ENCODE results near the gene SQSTM1. TPM values are rescaled to one million over a fixed set of nuclear protein-coding genes. Genes with fewer than 3 reads are reported as not detected.

The SQSTM1 gene
- total and polyA plus RNA-seq, 9 of the 15 experiments (the other 6 are each of a cell fraction or from before 2014, with no cell fraction given): 5.6 to 148 (median 64.0) TPM

DNA sequence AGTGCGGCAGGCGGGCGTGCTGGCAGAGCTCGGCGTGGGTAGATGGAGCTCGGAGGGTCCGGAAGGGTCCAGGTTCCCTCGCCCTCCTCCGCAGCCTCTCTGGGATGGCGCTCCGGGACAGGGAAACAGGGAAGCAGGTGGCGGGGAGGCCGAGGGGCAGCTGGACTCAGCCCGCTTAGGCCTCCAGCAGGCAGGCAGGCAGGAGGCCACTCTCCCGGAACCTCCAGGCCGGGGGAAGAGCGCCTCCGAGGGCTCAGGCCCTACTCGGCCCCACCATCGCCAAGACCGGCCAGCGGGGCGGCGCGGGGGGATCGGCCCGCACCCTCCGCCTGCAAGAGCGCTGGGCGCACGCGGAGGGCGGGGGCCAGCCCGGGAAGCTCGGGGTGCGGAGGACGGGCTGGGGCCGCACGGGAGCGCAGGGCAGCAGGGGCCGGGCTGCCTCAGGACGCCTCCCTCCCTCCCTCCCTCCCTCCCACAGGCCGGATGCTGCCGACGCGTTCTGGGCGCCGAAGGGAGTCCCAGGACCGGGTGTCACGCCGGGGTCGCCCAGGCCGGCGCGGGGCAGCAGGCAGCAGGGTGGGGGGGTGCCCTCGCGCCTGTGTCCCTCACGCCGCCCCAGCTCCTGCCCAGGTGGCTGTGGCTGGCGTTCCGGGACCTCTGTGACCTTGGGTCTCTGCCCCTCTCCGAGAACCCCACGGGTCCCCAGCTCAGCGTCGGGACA is 15.0 kb upstream of the SQSTM1 start:
- BruUV-seq (replicated peaks): no TSS peak
- Histone ChIP-seq H3K4me3 (peak overlapping the region; percentile 76), H3K9me3 (replicated peaks; ENCODE audit: control insufficient read depth, insufficient read depth, low read depth, low read length) (no peaks in the 10 kb centered on the region), H3K4me1 (replicated peaks in 1 of 2; ENCODE audit: control insufficient read depth in 2 of 2, insufficient read depth in 2 of 2, low read length in 2 of 2) (peaks cover 23 to 66% of the 10 kb centered on the region in 2 experiments), H3K27me3 (ENCODE audit: control insufficient read depth in 2 of 2, insufficient read depth in 2 of 2, low read length in 2 of 2) (no peaks in the 10 kb centered on the region), H3K79me2 (ENCODE audit: control insufficient read depth, insufficient read depth, low read length) (peaks cover 46% of the 10 kb centered on the region), H4K20me1 (replicated peaks; ENCODE audit: control insufficient read depth, insufficient read depth, low read length) (no peaks in the 10 kb centered on the region), H3K9ac (ENCODE audit: insufficient read depth in 1 of 2, low read depth in 2 of 2, low read length in 2 of 2) (peak overlapping the region; percentile 84 to 91), H3K9me1 (ENCODE audit: control insufficient read depth, insufficient read depth, low read length) (peaks cover 6% of the 10 kb centered on the region), H3K4me2 (ENCODE audit: insufficient read depth, low read length) (peak overlapping the region; percentile 83), H3K36me3 (ENCODE audit: control insufficient read depth, insufficient read depth, low read length) (peaks cover 36% of the 10 kb centered on the region; the same call in 2 of the 3 replicates), H3K27ac (ENCODE audit: extremely low read depth, low read depth, low read length) (peak overlapping the region; percentile 88), H2AFZ (ENCODE audit: low read depth, low read length) (peak overlapping the region; percentile 82)
- in situ Hi-C loops (cut with MboI) (no loop called here), intact Hi-C loops (cut with micrococcal nuclease) (loop anchor here (2.0 to 5.0 kb wide), 3 partner anchors 13 to 102 kb away; partner anchors contain the start of gene TBC1D9B)
- DNase-seq (ENCODE audit: extremely low read depth in 1 of 4, low spot score in 3 of 4): peak; percentile 69 to 79 (median 77)
- ChIA-PET POLR2A (interaction anchor here (0.6 to 1.1 kb wide), 4 partner anchors 14 to 125 kb away, joined by 3 to 4 read pairs (median 3); partner anchors contain the start of genes CBY3 and SQSTM1), CTCF (ENCODE audit: low intra/inter-chr PET ratio) (no interaction called here)
- 18% methylated on average over 30 of the region's 65 CpGs for WGBS (ENCODE audit: insufficient coverage, low coverage, missing lambda C conversion rate)
- FAIRE-seq: no peak
- ATAC-seq: peak; percentile 59
- TF ChIP-seq CTCF (IDR thresholded peaks at IDR 0.05 in 2 of 3, conservative IDR thresholded peaks at IDR 0.05 in 1 of 3; ENCODE audit: insufficient read depth in 2 of 3, low read depth in 1 of 3, low read length in 3 of 3) (0 out of 6 replicates have a peak, but pooled peaks of 1 of the 3 experiments have one; percentile 7), TCF7L2 (IDR thresholded peaks at IDR 0.05; ENCODE audit: low read depth, low read length) (no peak), ZNF217 (CRISPR knock-in tag; IDR thresholded peaks at IDR 0.05) (no peak), DIDO1 (tag; IDR thresholded peaks at IDR 0.05; ENCODE audit: low read depth) (no peak), ZBTB1 (CRISPR knock-in tag; IDR thresholded peaks at IDR 0.05; ENCODE audit: borderline replicate concordance, low read depth) (no peak; the same call in 1 of the 2 replicates), KLF6 (CRISPR knock-in tag; IDR thresholded peaks at IDR 0.05; ENCODE audit: borderline replicate concordance) (no peak), POLR3A (IDR thresholded peaks at IDR 0.05; ENCODE audit: borderline replicate concordance, extremely low read depth, insufficient read depth, insufficient read length) (no peak), EZH2 (IDR thresholded peaks at IDR 0.05; ENCODE audit: borderline replicate concordance, low read depth, low read length) (no peak), GATAD2B (IDR thresholded peaks at IDR 0.05; ENCODE audit: borderline replicate concordance) (0 out of 2 replicates have a peak, but pooled peaks have one; percentile 35), ZNF551 (CRISPR knock-in tag; IDR thresholded peaks at IDR 0.05) (no peak)
- TF ChIP-seq, protein P1, sequence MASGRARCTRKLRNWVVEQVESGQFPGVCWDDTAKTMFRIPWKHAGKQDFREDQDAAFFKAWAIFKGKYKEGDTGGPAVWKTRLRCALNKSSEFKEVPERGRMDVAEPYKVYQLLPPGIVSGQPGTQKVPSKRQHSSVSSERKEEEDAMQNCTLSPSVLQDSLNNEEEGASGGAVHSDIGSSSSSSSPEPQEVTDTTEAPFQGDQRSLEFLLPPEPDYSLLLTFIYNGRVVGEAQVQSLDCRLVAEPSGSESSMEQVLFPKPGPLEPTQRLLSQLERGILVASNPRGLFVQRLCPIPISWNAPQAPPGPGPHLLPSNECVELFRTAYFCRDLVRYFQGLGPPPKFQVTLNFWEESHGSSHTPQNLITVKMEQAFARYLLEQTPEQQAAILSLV (tag; IDR thresholded peaks at IDR 0.05): no peak
- TF ChIP-seq, protein P2, sequence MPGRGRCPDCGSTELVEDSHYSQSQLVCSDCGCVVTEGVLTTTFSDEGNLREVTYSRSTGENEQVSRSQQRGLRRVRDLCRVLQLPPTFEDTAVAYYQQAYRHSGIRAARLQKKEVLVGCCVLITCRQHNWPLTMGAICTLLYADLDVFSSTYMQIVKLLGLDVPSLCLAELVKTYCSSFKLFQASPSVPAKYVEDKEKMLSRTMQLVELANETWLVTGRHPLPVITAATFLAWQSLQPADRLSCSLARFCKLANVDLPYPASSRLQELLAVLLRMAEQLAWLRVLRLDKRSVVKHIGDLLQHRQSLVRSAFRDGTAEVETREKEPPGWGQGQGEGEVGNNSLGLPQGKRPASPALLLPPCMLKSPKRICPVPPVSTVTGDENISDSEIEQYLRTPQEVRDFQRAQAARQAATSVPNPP (IDR thresholded peaks at IDR 0.05; ENCODE audit: borderline replicate concordance, insufficient read depth, insufficient read length): no peak
- TF ChIP-seq, protein P3, sequence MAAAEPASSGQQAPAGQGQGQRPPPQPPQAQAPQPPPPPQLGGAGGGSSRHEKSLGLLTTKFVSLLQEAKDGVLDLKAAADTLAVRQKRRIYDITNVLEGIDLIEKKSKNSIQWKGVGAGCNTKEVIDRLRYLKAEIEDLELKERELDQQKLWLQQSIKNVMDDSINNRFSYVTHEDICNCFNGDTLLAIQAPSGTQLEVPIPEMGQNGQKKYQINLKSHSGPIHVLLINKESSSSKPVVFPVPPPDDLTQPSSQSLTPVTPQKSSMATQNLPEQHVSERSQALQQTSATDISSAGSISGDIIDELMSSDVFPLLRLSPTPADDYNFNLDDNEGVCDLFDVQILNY (CRISPR knock-in tag; IDR thresholded peaks at IDR 0.05): no peak
- TF ChIP-seq, protein P4, sequence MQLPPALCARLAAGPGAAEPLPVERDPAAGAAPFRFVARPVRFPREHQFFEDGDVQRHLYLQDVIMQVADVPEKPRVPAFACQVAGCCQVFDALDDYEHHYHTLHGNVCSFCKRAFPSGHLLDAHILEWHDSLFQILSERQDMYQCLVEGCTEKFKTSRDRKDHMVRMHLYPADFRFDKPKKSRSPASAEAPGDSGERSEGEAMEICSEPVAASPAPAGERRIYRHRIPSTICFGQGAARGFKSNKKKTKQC (CRISPR knock-in tag; IDR thresholded peaks at IDR 0.05): peak; percentile 57; the same call in 1 of the 2 replicates

Measured in K562 (cell line).